Thymus (tissue), 11 donors: ENCODE results near the gene FRMPD4. TPM values are rescaled to one million over a fixed set of nuclear protein-coding genes. Genes with fewer than 3 reads are reported as not detected.

Source experiments
- DNase-seq, 9 donors: peaks; one replicate each; pipeline ENCODE4 v3.0.0-alpha.2; 2013; ENCODE audit warnings: low spot score in 9 of 9, low read depth in 6 of 9, missing footprints in 1 of 9
- H3K27ac ChIP-seq, 2 donors: one replicate each; pipeline ENCODE4 v1.5.1; 2013; ENCODE audit warnings: control low read depth in 1 of 2, low read depth in 1 of 2, low read length in 1 of 2, mild to moderate bottlenecking in 1 of 2, moderate library complexity in 1 of 2
- H3K27me3 ChIP-seq, 2 donors: one replicate each; pipeline ENCODE4 v1.5.1; 2013; ENCODE audit warnings: low read length in 1 of 2; ENCODE audit not compliant: control insufficient read depth in 2 of 2, insufficient read depth in 1 of 2
- H3K36me3 ChIP-seq, 2 donors: one replicate each; pipeline ENCODE4 v1.5.1; 2013; ENCODE audit warnings: low read length in 1 of 2, mild to moderate bottlenecking in 1 of 2, moderate library complexity in 1 of 2; ENCODE audit not compliant: control insufficient read depth in 2 of 2, insufficient read depth in 2 of 2
- H3K4me1 ChIP-seq, 2 donors: one replicate each; pipeline ENCODE4 v1.5.1; 2013; ENCODE audit warnings: low read length in 2 of 2; ENCODE audit not compliant: control insufficient read depth in 2 of 2, insufficient read depth in 2 of 2
- H3K4me3 ChIP-seq, 2 donors: one replicate each; pipeline ENCODE4 v1.5.1; 2013; ENCODE audit warnings: low read length in 2 of 2, control low read depth in 1 of 2, mild to moderate bottlenecking in 1 of 2
- H3K9me3 ChIP-seq, 2 donors: one replicate each; pipeline ENCODE4 v1.5.1; 2013; ENCODE audit warnings: low read length in 1 of 2, mild to moderate bottlenecking in 1 of 2; ENCODE audit not compliant: control insufficient read depth in 2 of 2, insufficient read depth in 1 of 2
- WGBS: extraction: QIAGEN DNeasy Blood & Tissue Kit; methylation state at CpG from one replicate; pipeline ENCODE4 v1.1.7; 2013; 5-methylcytosine and 5-hydroxymethylcytosine counted together
- polyA plus RNA-seq: library from polyadenylated mRNA; stranded (reverse); fragments of 200-250 nt; gene quantifications from one replicate; pipeline ENCODE4 v1.2.3, GENCODE V29; 2013
- total RNA-seq: library from RNA; stranded (reverse); fragments of 120-200 nt; gene quantifications from one replicate; pipeline ENCODE4 v1.2.4, GENCODE V29; 2013
- donor health status: healthy.

FRMPD4 gene
- total and polyA plus RNA-seq, 2 donors = 0.05 TPM

DNA sequence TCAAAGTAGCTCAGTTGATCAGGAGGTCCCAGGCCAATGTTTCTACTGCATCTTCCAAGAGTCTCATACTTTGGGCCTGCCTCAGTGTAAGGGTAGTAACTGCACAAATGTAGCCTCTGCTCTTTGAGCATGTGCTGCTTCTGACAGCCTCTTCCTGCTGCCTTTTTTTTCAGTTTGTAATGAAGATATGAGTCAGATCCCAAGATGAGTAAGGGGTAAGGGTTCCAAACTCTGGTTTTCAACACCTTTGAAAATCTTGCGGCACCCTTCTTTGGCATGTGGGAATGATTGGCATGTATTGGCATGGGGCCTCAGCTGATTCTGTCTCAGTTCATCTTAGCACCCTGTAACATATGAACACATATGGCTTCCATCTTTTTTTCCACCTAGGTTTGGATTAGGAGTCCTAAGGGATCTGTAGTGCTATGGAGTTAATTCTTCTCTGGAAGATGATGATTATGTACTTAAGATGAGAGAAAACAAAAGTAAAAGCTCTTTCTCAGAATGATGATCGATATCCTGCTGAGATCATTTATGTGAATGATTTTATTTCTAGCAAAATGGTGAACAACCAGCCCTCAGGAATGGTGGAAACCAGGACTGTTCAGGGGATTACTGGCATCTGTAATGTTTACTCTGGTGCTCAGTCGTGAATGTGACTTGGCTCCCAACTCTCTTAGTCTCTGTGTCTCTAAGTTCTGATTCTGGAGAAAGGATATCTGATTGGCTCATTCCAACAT lies 534.3 kb downstream of the FRMPD4 start:
- no peak for DNase-seq
- H3K27ac ChIP-seq = no peak overlapping the region
- no peaks in the 10 kb centered on the region for H3K4me1 ChIP-seq
- no peaks in the 10 kb centered on the region for H3K36me3 ChIP-seq
- 94% methylated on average over 3 of the region's 3 CpGs for WGBS
- no peak overlapping the region for H3K4me3 ChIP-seq
- no peaks in the 10 kb centered on the region for H3K27me3 ChIP-seq
- no peaks in the 10 kb centered on the region for H3K9me3 ChIP-seq

DNA sequence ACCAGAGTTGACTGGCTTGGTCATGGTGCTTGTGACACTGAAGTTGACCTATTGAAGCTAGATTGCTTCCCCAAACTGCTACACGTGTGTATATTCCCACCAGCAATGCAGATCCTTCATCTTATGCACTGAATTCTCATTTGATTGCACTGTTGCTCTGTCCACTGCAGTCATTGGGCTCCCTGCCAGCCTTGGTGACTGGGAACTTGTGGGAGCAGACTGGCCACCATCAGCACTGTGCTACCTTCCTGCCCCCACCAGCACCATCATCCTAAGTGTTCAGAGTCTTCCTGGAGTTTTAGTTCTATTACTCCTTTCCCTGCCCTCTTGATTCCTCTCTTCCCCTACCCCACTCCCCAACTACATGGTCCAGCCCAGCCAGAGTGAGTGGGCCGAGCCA lies 535.2 kb downstream of the FRMPD4 start:
- Histone ChIP-seq H3K4me1 (no peaks in the 10 kb centered on the region), H3K27me3 (no peaks in the 10 kb centered on the region), H3K27ac (no peak overlapping the region), H3K9me3 (no peaks in the 10 kb centered on the region), H3K4me3 (no peak overlapping the region), H3K36me3 (no peaks in the 10 kb centered on the region)
- no peak for DNase-seq
- WGBS = 68% methylated on average over 2 of the region's 2 CpGs

DNA sequence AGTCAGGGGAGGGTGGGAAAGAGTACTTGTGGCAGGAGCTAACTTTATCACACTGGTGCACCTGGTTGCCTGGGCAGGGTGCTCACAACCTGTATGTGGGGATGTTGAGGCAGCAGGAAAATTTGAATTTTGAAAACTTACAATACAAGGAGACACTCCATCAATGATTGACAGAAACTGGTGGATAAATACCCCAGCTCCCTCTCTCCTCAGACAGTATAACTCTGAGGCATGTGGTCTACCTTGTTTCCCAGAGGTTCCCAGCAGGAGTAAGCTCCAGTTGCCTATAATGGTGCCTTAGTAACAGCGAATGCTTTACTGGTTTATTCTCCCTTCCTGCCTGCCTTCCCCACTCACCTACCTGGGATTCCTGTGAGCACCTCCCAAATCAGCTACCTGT lies 541.2 kb downstream of the FRMPD4 start:
- WGBS = 100% methylated on average over 1 of the region's 1 CpG

GRCh38 chrX:12681047-12681446 lies 542.8 kb downstream of the FRMPD4 start:
- H3K27ac ChIP-seq = no peak overlapping the region
- no peaks in the 10 kb centered on the region for H3K4me1 ChIP-seq
- WGBS = 95% methylated on average over 7 of the region's 7 CpGs
- no peak overlapping the region for H3K4me3 ChIP-seq
- H3K36me3 ChIP-seq = no peaks in the 10 kb centered on the region
- no peaks in the 10 kb centered on the region for H3K9me3 ChIP-seq
- H3K27me3 ChIP-seq = no peaks in the 10 kb centered on the region
- no peak for DNase-seq

More for the DNA sequence above, 541.2 kb downstream of the FRMPD4 start:
- H3K27ac ChIP-seq = no peak overlapping the region
- DNase-seq = no peak
- no peak overlapping the region for H3K4me3 ChIP-seq
- no peaks in the 10 kb centered on the region for H3K9me3 ChIP-seq
- H3K27me3 ChIP-seq = no peaks in the 10 kb centered on the region
- no peaks in the 10 kb centered on the region for H3K4me1 ChIP-seq
- H3K36me3 ChIP-seq = no peaks in the 10 kb centered on the region

GRCh38 chrX:12685541-12685940 lies 547.3 kb downstream of the FRMPD4 start:
- 85% methylated on average over 2 of the region's 2 CpGs for WGBS
- no peaks in the 10 kb centered on the region for H3K36me3 ChIP-seq
- H3K9me3 ChIP-seq = no peaks in the 10 kb centered on the region
- no peak overlapping the region for H3K4me3 ChIP-seq
- H3K27me3 ChIP-seq = no peaks in the 10 kb centered on the region
- H3K27ac ChIP-seq = no peak overlapping the region
- no peak for DNase-seq
- no peaks in the 10 kb centered on the region for H3K4me1 ChIP-seq

GRCh38 chrX:12686331-12686730 lies 548.1 kb downstream of the FRMPD4 start:
- no peaks in the 10 kb centered on the region for H3K36me3 ChIP-seq
- H3K27me3 ChIP-seq = no peaks in the 10 kb centered on the region
- no peaks in the 10 kb centered on the region for H3K9me3 ChIP-seq
- DNase-seq = no peak
- no peak overlapping the region for H3K27ac ChIP-seq
- H3K4me1 ChIP-seq = no peaks in the 10 kb centered on the region
- H3K4me3 ChIP-seq = no peak overlapping the region

DNA sequence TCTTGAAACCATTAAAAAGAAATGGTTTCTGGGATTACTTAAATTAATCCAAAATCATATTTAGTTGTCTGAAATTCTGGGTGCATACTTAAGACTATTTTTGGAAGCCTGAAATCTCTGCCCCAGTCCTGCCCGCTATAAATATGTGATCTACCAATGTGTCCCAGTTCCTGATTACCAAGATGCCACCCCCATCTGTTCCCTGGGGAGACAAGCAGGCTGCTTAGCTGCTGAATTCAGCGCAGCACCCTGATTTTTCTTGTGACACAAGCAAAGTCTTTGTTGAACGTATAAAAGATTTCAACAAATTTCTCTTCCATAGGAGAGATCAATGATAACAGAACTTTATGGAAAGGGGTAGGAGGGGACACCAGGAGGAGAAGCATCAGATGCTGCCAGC lies 552.4 kb downstream of the FRMPD4 start:
- no peak for DNase-seq
- 95% methylated on average over 3 of the region's 3 CpGs for WGBS
- Histone ChIP-seq H3K36me3 (no peaks in the 10 kb centered on the region), H3K27me3 (no peaks in the 10 kb centered on the region), H3K27ac (no peak overlapping the region), H3K4me3 (no peak overlapping the region), H3K4me1 (no peaks in the 10 kb centered on the region), H3K9me3 (no peaks in the 10 kb centered on the region)

- Histone ChIP-seq H3K36me3 (no peaks in the 10 kb centered on the region), H3K27ac (no peak overlapping the region), H3K4me1 (no peaks in the 10 kb centered on the region), H3K9me3 (no peaks in the 10 kb centered on the region), H3K4me3 (no peak overlapping the region), H3K27me3 (no peaks in the 10 kb centered on the region)
- WGBS = 92% methylated on average over 2 of the region's 2 CpGs
- no peak for DNase-seq
Observed at GRCh38 chrX:12693754-12694153, 555.5 kb downstream of the FRMPD4 start.

- no peaks in the 10 kb centered on the region for H3K4me1 ChIP-seq
- no peak for DNase-seq
- H3K27ac ChIP-seq = no peak overlapping the region
- H3K27me3 ChIP-seq = no peaks in the 10 kb centered on the region
- H3K4me3 ChIP-seq = no peak overlapping the region
- H3K9me3 ChIP-seq = no peaks in the 10 kb centered on the region
- 73% methylated on average over 4 of the region's 4 CpGs for WGBS
- no peaks in the 10 kb centered on the region for H3K36me3 ChIP-seq
Observed at GRCh38 chrX:12700745-12701144, 562.5 kb downstream of the FRMPD4 start.
